Amygdala (tissue), 56 donors: Measurements from ENCODE around the gene SDK2.
"Not testable (repeated sequence)": the region's sequence is repeated elsewhere in the genome, so short reads cannot be mapped to it uniquely, and the experiment has no call there.

Experiments
- DNase-seq, 56 donors: peaks; one replicate each; lab custom pipeline; 2025; lab: John Stamatoyannopoulos, UW

The SDK2 gene

GRCh38 chr17:73320601-73321264, 323.5 kb downstream of the SDK2 start:
- DNase-seq, result no peak

GRCh38 chr17:73319766-73320165, 324.5 kb downstream of the SDK2 start:
- DNase-seq, result no peak

DNA sequence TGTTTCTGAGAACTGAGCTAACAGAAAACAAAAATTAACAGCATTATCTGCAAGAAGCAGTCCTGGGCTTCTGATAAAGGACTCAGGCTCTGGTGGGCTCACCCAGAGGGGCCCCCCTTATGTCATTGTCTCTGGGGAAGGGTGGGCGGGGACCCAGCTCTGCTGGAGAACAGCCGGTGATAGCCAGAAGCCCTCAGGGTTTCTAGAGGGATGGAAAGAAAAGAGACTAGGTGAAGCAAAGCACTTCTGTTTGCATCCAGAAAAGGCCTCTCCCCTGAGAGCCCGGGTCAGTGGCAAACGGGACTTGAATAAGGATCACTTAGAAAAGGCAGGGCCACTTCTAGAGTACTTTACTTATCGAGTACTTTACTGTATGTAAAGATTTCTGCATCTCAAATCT, 325.4 kb downstream of the SDK2 start:
- no peak for DNase-seq

GRCh38 chr17:73318427-73318813, 325.8 kb downstream of the SDK2 start:
- DNase-seq, result no peak

DNA sequence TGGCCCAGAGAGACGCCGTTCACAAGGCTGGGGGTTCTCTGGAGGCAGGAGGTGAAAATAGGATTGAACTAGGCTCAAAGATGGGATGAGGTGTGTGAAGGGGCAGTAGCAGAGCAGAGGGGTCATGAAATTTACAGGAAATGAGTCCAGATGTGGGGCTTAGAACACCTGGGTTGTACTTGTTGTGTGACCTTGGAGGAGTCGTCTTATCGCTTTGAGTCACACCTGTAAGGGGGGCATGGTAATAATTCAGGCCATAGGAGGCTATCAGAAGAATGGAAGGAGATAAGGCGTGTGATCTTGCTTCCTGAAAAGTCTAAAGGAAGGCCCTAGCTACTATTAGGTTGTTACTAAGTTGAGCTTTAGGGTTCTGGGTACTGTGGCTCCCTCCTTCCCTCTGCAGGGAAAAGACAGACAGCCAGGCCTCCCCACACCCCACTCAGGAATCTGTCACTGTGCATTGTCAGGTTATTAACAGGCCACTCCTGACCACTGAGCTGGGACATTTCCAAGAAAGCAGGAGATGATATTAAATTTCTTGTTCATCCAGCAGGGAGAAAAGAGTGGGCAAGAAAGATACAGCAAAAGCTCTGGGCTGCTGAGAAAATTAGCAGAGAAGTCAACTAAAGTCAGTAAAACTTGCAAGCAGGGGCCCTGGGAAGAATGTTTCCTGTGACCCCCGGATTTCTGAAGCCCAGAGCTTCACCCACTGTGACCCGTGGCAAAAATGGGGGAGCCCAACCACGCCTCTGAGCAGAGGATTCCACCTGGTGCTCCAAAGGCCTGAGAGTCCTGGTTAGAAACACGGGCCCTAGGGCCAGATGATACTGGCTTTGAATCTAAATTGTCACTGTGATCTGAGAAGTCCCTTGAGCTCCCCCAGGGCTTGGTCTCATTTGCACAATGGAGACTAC, 326.5 kb downstream of the SDK2 start:
- DNase-seq, result no peak

- DNase-seq, result no peak
Measured at GRCh38 chr17:73316919-73317505, 327.2 kb downstream of the SDK2 start.

GRCh38 chr17:73315471-73315870, 328.8 kb downstream of the SDK2 start:
- no peak for DNase-seq

GRCh38 chr17:73313526-73314127, 330.6 kb downstream of the SDK2 start:
- DNase-seq, result no peak

DNA sequence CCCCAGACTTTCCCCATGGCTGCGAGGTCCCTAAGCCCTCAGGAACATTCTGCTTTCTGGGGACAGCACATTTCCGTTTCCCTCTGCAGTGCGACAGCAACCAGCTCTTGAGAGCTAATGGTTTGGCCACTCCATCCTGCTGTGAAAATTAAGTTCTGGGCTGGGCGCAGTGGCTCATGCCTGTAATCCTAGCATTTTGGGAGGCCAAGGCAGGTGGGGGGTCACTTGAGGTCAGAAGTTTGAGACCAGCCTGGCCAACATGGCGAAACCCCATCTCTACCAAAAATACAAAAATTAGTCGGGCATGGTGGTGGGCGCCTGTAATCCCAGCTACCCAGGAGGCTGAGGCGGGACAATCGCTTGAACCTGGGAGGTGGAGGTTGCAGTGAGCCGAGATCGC, 331.4 kb downstream of the SDK2 start:
- DNase-seq, result not testable (repeated sequence)

- DNase-seq, result peak; percentile 48 to 97 (median 89)
Measured at GRCh38 chr17:73311781-73312641, 332.2 kb downstream of the SDK2 start, which contains the start of gene CDC42EP4. Gene CDC42EP4, minus strand, starts transcription at chr17:73312001. Its CDS starts 25,501 bp downstream, at chr17:73286500.

GRCh38 chr17:73311428-73311780, 332.8 kb downstream of the SDK2 start:
- DNase-seq, result peak in 7 of 56 donors; percentile 46 to 74 (median 55)

- peak in 2 of 56 donors; percentile 53 to 56 for DNase-seq
Measured at GRCh38 chr17:73309727-73310596, 334.3 kb downstream of the SDK2 start.

- DNase-seq, result not testable (repeated sequence)
Measured at GRCh38 chr17:73308959-73309358, 335.3 kb downstream of the SDK2 start.

- DNase-seq, result peak in 3 of 56 donors; percentile 14 to 20 (median 18)
Measured at GRCh38 chr17:73308017-73308823, 336.0 kb downstream of the SDK2 start.

DNA sequence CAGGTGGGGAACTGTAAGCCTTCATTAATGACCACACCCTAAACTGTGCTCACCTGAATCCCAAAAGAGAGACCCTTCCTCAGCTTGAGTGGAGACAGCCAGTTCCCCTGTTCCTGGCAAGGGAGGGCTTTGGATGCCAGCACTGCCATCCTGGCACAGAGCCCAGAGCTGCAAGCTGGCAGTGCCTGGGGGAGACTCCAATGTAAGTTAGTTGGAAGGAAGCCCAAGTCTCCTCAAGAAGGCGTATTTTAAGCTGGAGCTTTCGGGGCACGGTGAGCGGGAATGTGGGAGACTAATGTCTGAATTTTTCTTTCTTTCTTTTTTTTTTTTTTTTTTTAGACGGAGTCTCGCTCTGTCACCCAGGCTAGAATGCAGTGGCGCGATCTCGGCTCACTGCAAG, 337.1 kb downstream of the SDK2 start:
- DNase-seq, result peak in 44 of 56 donors; percentile 15 to 77 (median 52)

GRCh38 chr17:73305845-73306836, 338.1 kb downstream of the SDK2 start:
- DNase-seq, result no peak
